PFSK-1 (cell line): ENCODE data around the gene SFMBT2.

ENCODE experiments used
- POLR2AphosphoS5 ChIP-seq: IDR thresholded peaks from 2 replicates; pipeline ENCODE4 v1.6.1; 2012; ENCODE audit warnings: low read depth, mild to moderate bottlenecking, control low read depth, low read length, moderate library complexity
- SIN3A ChIP-seq: IDR thresholded peaks from 2 replicates; pipeline ENCODE4 v1.6.1; 2012; ENCODE audit warnings: mild to moderate bottlenecking, low read length, moderate library complexity, borderline replicate concordance; ENCODE audit not compliant: insufficient read depth
- TAF1 ChIP-seq: IDR thresholded peaks from 2 replicates; pipeline ENCODE4 v1.6.1; 2012; ENCODE audit warnings: low read length, control low read depth, borderline replicate concordance; ENCODE audit not compliant: insufficient read depth
- TF ChIP-seq, protein P1 (sequence below), 2 experiments: IDR thresholded peaks; 2 replicates each; pipeline versions ENCODE4 v1.6.1 to v1.8.0; 2011 to 2012; ENCODE audit warnings: low read depth in 2 of 2, low read length in 2 of 2, control low read depth in 1 of 2, inconsistent platforms in 1 of 2, mild to moderate bottlenecking in 1 of 2, moderate library complexity in 1 of 2; ENCODE audit not compliant: insufficient read depth in 1 of 2

- TF ChIP-seq TAF1 (no peak), POLR2AphosphoS5 (no peak), SIN3A (no peak)
- TF ChIP-seq, protein P1, sequence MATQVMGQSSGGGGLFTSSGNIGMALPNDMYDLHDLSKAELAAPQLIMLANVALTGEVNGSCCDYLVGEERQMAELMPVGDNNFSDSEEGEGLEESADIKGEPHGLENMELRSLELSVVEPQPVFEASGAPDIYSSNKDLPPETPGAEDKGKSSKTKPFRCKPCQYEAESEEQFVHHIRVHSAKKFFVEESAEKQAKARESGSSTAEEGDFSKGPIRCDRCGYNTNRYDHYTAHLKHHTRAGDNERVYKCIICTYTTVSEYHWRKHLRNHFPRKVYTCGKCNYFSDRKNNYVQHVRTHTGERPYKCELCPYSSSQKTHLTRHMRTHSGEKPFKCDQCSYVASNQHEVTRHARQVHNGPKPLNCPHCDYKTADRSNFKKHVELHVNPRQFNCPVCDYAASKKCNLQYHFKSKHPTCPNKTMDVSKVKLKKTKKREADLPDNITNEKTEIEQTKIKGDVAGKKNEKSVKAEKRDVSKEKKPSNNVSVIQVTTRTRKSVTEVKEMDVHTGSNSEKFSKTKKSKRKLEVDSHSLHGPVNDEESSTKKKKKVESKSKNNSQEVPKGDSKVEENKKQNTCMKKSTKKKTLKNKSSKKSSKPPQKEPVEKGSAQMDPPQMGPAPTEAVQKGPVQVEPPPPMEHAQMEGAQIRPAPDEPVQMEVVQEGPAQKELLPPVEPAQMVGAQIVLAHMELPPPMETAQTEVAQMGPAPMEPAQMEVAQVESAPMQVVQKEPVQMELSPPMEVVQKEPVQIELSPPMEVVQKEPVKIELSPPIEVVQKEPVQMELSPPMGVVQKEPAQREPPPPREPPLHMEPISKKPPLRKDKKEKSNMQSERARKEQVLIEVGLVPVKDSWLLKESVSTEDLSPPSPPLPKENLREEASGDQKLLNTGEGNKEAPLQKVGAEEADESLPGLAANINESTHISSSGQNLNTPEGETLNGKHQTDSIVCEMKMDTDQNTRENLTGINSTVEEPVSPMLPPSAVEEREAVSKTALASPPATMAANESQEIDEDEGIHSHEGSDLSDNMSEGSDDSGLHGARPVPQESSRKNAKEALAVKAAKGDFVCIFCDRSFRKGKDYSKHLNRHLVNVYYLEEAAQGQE (IDR thresholded peaks at IDR 0.05; ENCODE audit: insufficient read depth in 1 of 2, low read depth in 2 of 2, low read length in 2 of 2): no peak
Measured at GRCh38 chr10:7179536-7179935, 231.3 kb downstream of the SFMBT2 start.
